ENCODE measurements around the gene SCD5.

Gene SCD5

GRCh38 chr4:82726596-82726995 is 72.0 kb downstream of the SCD5 start:
- DNase-seq (ENCODE audit: low read depth), result no peak

GRCh38 chr4:82721819-82722423 is 76.7 kb downstream of the SCD5 start:
- no peak for DNase-seq (ENCODE audit: low read depth)

- DNase-seq (ENCODE audit: low read depth), result no peak
These were observed 80.2 kb downstream of the SCD5 start for GRCh38 chr4:82718162-82718940.

GRCh38 chr4:82715731-82716617 is 82.6 kb downstream of the SCD5 start:
- no peak for DNase-seq (ENCODE audit: low read depth)

GRCh38 chr4:82713856-82714255 is 84.7 kb downstream of the SCD5 start:
- DNase-seq (ENCODE audit: low read depth), result no peak

GRCh38 chr4:82712561-82712960 is 86.0 kb downstream of the SCD5 start:
- DNase-seq (ENCODE audit: low read depth), result no peak

GRCh38 chr4:82711158-82711785 is 87.3 kb downstream of the SCD5 start:
- no peak for DNase-seq (ENCODE audit: low read depth)

- no peak for DNase-seq (ENCODE audit: low read depth)
These were observed 88.2 kb downstream of the SCD5 start for GRCh38 chr4:82710197-82710929.

GRCh38 chr4:82708982-82709381 is 89.6 kb downstream of the SCD5 start:
- DNase-seq (ENCODE audit: low read depth), result no peak

GRCh38 chr4:82706349-82707000 is 92.1 kb downstream of the SCD5 start:
- DNase-seq (ENCODE audit: low read depth), result no peak

GRCh38 chr4:82705928-82706300 is 92.7 kb downstream of the SCD5 start:
- no peak for DNase-seq (ENCODE audit: low read depth)

- no peak for DNase-seq (ENCODE audit: low read depth)
These were observed 93.2 kb downstream of the SCD5 start for GRCh38 chr4:82705169-82705927.

GRCh38 chr4:82704156-82704555 is 94.4 kb downstream of the SCD5 start:
- DNase-seq (ENCODE audit: low read depth), result no peak

GRCh38 chr4:82698412-82698811 is 100.2 kb downstream of the SCD5 start:
- DNase-seq (ENCODE audit: low read depth), result no peak

- no peak for DNase-seq (ENCODE audit: low read depth)
These were observed 101.0 kb downstream of the SCD5 start for GRCh38 chr4:82697561-82697960.

- no peak for DNase-seq (ENCODE audit: low read depth)
These were observed 102.3 kb downstream of the SCD5 start for GRCh38 chr4:82696117-82696860.

- DNase-seq (ENCODE audit: low read depth), result no peak
These were observed 103.7 kb downstream of the SCD5 start for GRCh38 chr4:82694892-82695291.

- DNase-seq (ENCODE audit: low read depth), result no peak
These were observed 104.5 kb downstream of the SCD5 start for GRCh38 chr4:82694046-82694445.

- no peak for DNase-seq (ENCODE audit: low read depth)
These were observed 106.4 kb downstream of the SCD5 start for GRCh38 chr4:82692101-82692780.

Measured in activated gamma-delta T cell treated with anti-CD3 and anti-CD28 coated beads, Interleukin-2, amount 50 U/mL, for 16 hours (primary cell).